ENCODE data around the gene SLTM.

GRCh38 chr15:58880320-58880719 lies 53.2 kb downstream of the SLTM start:
- TF ChIP-seq CTCF (IDR thresholded peaks at IDR 0.05; ENCODE audit: insufficient read depth, low read depth, low read length) = no peak
- TF ChIP-seq EZH2 (IDR thresholded peaks at IDR 0.05; ENCODE audit: insufficient read depth, low read length) = no peak
